Uterus (tissue), 4 donors: Measurements from ENCODE around the gene PRRT4. TPM values are rescaled to one million over a fixed set of nuclear protein-coding genes. Genes with fewer than 3 reads are reported as not detected.

Experiments used
- DNase-seq, 2 donors: peaks; one replicate each; pipeline ENCODE4 v3.0.0-alpha.2; 2019 to 2020
- H3K27ac ChIP-seq, 2 donors: fragments of 200-600 bp; sonication (generic); 1 replicate in 1 of 2; 2 replicates in 1 of 2; pipeline ENCODE4 v1.5.1; 2016 to 2018
- H3K27me3 ChIP-seq, 2 donors: fragments of 200-600 bp; sonication (generic); one replicate each; pipeline ENCODE4 v1.5.1; 2018 to 2019; ENCODE audit warnings: control low read depth in 1 of 2
- H3K36me3 ChIP-seq, 2 donors: fragments of 200-600 bp; sonication (generic); one replicate each; pipeline ENCODE4 v1.5.1; 2019; ENCODE audit warnings: control low read depth in 1 of 2
- H3K4me1 ChIP-seq, 2 donors: fragments of 200-600 bp; sonication (generic); one replicate each; pipeline ENCODE4 v1.5.1; 2018 to 2019; ENCODE audit warnings: control low read depth in 1 of 2
- H3K4me3 ChIP-seq, 2 donors: fragments of 200-600 bp; sonication (generic); 1 replicate in 1 of 2; 2 replicates in 1 of 2; pipeline ENCODE4 v1.5.1; 2018 to 2019; ENCODE audit warnings: mild to moderate bottlenecking in 1 of 2
- H3K9me3 ChIP-seq, 2 donors: fragments of 200-600 bp; sonication (generic); one replicate each; pipeline ENCODE4 v1.5.1; 2019; ENCODE audit warnings: control low read depth in 1 of 2
- POLR2A ChIP-seq, 2 donors: fragments of 450-650 bp; IDR thresholded peaks; one replicate each; pipeline ENCODE4 v1.6.1; 2016; ENCODE audit warnings: antibody characterized with exemption in 2 of 2, mild to moderate bottlenecking in 1 of 2, moderate library complexity in 1 of 2
- intact Hi-C: fragments of 100-400 bp; cut with DNase I; formaldehyde crosslinking; loops from one replicate; pipeline ENCODE4 v1.15.1; 2023; ENCODE audit warnings: low total_unique reads
- small RNA-seq: library from RNA; depleted of rRNA; stranded (forward); fragments of <200 nt; gene quantifications from one replicate; pipeline ENCODE3, GENCODE V24; 2016
- total RNA-seq, 4 donors: library from RNA; depleted of rRNA in 3 of 4; stranded (reverse); fragments of >200 nt in 3 of 4; gene quantifications; one replicate each; pipeline versions ENCODE4 v1.1.0 to v1.2.4, GENCODE V29; 2014 to 2023
- TF ChIP-seq, protein P1 (sequence below), 4 experiments: fragments of 200-600 bp in 2 of 4; fragments of 450-650 bp in 2 of 4; sonication (generic) in 2 of 4; IDR thresholded peaks; one replicate each; pipeline ENCODE4 v1.5.1; 2016 to 2019; ENCODE audit warnings: antibody characterized with exemption in 4 of 4, mild to moderate bottlenecking in 2 of 4, moderate library complexity in 1 of 4
- donor health status: DM: yes; HTN: yes; CAD: no.

The PRRT4 gene
- total RNA-seq, 4 donors from 2014 or later = 1.3 to 1.7 TPM; not detected in 2

DNA sequence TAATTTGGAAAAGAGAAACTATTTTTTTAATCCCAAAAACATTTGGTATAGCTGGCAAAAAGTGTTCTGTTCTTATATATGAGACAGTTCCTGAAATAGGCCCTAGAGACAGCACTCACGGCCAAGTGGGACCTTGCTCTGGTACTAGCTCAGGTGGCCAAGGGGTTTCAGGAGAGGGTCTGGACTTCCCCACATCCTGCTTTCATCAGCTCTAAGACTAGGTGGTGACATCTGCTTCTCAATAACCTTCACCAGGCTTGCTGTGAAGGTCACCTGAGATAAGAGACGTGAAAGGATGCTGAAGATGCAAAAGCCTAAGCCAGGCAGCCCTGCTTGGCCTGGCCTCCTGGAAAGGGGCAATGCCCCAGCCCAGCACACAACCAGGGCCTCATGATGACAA is 58.4 kb downstream of the PRRT4 start:
- H3K36me3 ChIP-seq = no peaks in the 10 kb centered on the region
- H3K27me3 ChIP-seq = no peaks in the 10 kb centered on the region
- no peak for TF ChIP-seq POLR2A (IDR thresholded peaks at IDR 0.05)
- TF ChIP-seq, protein P1, sequence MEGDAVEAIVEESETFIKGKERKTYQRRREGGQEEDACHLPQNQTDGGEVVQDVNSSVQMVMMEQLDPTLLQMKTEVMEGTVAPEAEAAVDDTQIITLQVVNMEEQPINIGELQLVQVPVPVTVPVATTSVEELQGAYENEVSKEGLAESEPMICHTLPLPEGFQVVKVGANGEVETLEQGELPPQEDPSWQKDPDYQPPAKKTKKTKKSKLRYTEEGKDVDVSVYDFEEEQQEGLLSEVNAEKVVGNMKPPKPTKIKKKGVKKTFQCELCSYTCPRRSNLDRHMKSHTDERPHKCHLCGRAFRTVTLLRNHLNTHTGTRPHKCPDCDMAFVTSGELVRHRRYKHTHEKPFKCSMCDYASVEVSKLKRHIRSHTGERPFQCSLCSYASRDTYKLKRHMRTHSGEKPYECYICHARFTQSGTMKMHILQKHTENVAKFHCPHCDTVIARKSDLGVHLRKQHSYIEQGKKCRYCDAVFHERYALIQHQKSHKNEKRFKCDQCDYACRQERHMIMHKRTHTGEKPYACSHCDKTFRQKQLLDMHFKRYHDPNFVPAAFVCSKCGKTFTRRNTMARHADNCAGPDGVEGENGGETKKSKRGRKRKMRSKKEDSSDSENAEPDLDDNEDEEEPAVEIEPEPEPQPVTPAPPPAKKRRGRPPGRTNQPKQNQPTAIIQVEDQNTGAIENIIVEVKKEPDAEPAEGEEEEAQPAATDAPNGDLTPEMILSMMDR (IDR thresholded peaks at IDR 0.05) = no peak
- H3K9me3 ChIP-seq = no peaks in the 10 kb centered on the region
- no peak for DNase-seq
- no peaks in the 10 kb centered on the region for H3K4me1 ChIP-seq
- H3K27ac ChIP-seq = no peak overlapping the region
- intact Hi-C loops = no loop called here
- no peak overlapping the region for H3K4me3 ChIP-seq

DNA sequence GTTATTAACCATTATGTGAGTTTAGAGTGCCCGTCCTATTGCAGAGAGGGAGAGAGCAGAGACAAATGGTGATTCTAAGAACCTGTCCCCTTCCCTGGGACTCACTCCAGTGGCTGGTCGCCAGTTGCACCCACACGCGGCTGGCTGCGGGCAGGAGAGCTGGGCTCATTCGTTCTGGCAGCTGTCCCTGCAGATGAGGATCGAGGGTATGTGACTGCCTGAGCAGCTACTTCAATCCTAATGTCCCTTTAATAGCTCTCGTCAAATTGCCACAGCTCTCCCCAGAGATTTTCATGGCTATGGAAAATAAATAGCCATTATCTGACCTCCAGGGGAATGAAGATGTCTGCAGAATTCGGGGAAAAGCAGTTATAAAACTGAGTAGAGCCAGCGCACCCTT is 59.4 kb downstream of the PRRT4 start:
- no peaks in the 10 kb centered on the region for H3K4me1 ChIP-seq
- intact Hi-C loops = no loop called here
- DNase-seq = no peak
- H3K27ac ChIP-seq = no peak overlapping the region
- no peaks in the 10 kb centered on the region for H3K36me3 ChIP-seq
- H3K9me3 ChIP-seq = no peaks in the 10 kb centered on the region
- TF ChIP-seq, protein P1 (IDR thresholded peaks at IDR 0.05) = no peak
- no peak for TF ChIP-seq POLR2A (IDR thresholded peaks at IDR 0.05)
- no peak overlapping the region for H3K4me3 ChIP-seq
- H3K27me3 ChIP-seq = no peaks in the 10 kb centered on the region

Small RNA genes within 50 kb of the gene (small RNA-seq; reads per million reads assigned to genes)
- gene RNU7-27P = not detected

Other genes with a start within 250 kb of the PRRT4 start
- not detected for gene LEP, start 120.4 kb downstream of the PRRT4 start, total RNA-seq
- gene RBM28, start 17.8 kb downstream of the PRRT4 start, total RNA-seq = 100 to 1,000 TPM in 1 of 4 donors, 10 to 100 TPM in 3; 14.4 to 226 (median 44.0) TPM
- 10 to 100 TPM; 11.9 to 53.3 (median 32.8) TPM for gene IMPDH1, start 48.3 kb upstream of the PRRT4 start, total RNA-seq
- 10 to 100 TPM; 14.4 to 55.6 (median 31.3) TPM for gene HILPDA, start 94.2 kb upstream of the PRRT4 start, total RNA-seq
- 10 to 100 TPM; 15.0 to 45.7 (median 26.5) TPM for gene METTL2B, start 115.1 kb upstream of the PRRT4 start, total RNA-seq